Measurements from ENCODE around the gene PKD2L1. TPM values are rescaled to one million over a fixed set of nuclear protein-coding genes. Genes with fewer than 3 reads are reported as not detected.

The PKD2L1 gene
- total and polyA plus RNA-seq, 9 of the 15 experiments (the other 6 are each of a cell fraction or from before 2014, with no cell fraction given) = not detected

DNA sequence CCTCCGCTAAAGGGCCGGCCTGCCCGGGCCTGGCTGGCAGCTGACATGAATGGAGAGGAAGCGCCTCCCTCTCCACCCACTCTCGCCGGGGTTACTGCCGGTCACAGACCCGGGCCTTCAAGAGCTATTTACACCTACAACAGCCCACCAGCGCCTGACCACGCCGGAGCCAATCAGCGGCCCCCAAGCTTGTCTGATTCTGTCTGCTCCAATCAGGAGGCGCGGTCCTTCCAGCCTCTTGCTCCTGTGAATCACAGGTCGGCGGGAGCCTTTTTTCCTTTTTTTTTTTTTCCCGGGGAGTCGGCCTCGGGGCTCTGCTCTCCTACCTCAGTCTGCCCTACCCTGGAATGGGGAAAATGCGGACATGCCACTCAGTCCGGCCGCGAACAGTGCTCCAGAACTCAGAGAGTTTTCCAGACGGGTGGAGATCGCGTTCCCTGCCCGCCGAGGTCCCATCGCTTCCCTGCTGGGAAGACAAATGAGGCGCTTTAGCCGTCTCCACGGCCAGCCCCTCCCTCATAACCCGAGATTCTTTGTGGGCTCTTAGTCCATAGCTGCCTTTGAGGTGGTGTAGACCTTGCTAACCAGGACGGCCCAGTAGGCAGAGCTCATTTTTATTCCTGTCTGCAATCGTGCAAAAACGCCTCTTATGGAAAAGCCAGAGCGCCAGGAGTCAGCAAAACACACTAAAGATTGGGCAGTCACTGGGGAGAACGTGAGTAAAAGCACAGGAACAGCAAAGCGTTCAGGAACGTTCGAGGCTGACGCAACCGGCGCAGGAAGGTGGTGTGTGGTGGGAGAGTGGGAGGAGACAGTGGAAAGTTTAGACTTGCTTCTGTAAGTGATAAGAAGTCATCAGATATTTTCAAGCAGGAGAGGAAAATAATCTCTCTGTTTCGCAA lies 43.5 kb upstream of the PKD2L1 start (continued):
- TF ChIP-seq, protein P1, sequence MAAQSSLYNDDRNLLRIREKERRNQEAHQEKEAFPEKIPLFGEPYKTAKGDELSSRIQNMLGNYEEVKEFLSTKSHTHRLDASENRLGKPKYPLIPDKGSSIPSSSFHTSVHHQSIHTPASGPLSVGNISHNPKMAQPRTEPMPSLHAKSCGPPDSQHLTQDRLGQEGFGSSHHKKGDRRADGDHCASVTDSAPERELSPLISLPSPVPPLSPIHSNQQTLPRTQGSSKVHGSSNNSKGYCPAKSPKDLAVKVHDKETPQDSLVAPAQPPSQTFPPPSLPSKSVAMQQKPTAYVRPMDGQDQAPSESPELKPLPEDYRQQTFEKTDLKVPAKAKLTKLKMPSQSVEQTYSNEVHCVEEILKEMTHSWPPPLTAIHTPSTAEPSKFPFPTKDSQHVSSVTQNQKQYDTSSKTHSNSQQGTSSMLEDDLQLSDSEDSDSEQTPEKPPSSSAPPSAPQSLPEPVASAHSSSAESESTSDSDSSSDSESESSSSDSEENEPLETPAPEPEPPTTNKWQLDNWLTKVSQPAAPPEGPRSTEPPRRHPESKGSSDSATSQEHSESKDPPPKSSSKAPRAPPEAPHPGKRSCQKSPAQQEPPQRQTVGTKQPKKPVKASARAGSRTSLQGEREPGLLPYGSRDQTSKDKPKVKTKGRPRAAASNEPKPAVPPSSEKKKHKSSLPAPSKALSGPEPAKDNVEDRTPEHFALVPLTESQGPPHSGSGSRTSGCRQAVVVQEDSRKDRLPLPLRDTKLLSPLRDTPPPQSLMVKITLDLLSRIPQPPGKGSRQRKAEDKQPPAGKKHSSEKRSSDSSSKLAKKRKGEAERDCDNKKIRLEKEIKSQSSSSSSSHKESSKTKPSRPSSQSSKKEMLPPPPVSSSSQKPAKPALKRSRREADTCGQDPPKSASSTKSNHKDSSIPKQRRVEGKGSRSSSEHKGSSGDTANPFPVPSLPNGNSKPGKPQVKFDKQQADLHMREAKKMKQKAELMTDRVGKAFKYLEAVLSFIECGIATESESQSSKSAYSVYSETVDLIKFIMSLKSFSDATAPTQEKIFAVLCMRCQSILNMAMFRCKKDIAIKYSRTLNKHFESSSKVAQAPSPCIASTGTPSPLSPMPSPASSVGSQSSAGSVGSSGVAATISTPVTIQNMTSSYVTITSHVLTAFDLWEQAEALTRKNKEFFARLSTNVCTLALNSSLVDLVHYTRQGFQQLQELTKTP (IDR thresholded peaks at IDR 0.05; ENCODE audit: low read depth in 1 of 2, partially characterized antibody in 2 of 2) = peak; percentile 66 to 79
- TF ChIP-seq, protein P2, sequence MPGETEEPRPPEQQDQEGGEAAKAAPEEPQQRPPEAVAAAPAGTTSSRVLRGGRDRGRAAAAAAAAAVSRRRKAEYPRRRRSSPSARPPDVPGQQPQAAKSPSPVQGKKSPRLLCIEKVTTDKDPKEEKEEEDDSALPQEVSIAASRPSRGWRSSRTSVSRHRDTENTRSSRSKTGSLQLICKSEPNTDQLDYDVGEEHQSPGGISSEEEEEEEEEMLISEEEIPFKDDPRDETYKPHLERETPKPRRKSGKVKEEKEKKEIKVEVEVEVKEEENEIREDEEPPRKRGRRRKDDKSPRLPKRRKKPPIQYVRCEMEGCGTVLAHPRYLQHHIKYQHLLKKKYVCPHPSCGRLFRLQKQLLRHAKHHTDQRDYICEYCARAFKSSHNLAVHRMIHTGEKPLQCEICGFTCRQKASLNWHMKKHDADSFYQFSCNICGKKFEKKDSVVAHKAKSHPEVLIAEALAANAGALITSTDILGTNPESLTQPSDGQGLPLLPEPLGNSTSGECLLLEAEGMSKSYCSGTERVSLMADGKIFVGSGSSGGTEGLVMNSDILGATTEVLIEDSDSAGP (CRISPR knock-in tag; IDR thresholded peaks at IDR 0.05) = no peak
- TF ChIP-seq, protein P3, sequence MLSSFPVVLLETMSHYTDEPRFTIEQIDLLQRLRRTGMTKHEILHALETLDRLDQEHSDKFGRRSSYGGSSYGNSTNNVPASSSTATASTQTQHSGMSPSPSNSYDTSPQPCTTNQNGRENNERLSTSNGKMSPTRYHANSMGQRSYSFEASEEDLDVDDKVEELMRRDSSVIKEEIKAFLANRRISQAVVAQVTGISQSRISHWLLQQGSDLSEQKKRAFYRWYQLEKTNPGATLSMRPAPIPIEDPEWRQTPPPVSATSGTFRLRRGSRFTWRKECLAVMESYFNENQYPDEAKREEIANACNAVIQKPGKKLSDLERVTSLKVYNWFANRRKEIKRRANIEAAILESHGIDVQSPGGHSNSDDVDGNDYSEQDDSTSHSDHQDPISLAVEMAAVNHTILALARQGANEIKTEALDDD (IDR thresholded peaks at IDR 0.05) = 0 out of 2 replicates have a peak, but pooled peaks have one; percentile 17
- TF ChIP-seq ZNF507 (tag; conservative IDR thresholded peaks at IDR 0.05) (no peak), HDAC3 (IDR thresholded peaks at IDR 0.05; ENCODE audit: borderline replicate concordance, partially characterized antibody) (peak; percentile 60), PHTF2 (CRISPR knock-in tag; IDR thresholded peaks at IDR 0.05) (no peak), ESRRA (IDR thresholded peaks at IDR 0.05; ENCODE audit: borderline replicate concordance, low read depth) (no peak), RBM22 (IDR thresholded peaks at IDR 0.05; ENCODE audit: low read depth, low read length, poor library complexity, severe bottlenecking) (no peak), ZNF644 (tag; IDR thresholded peaks at IDR 0.05; ENCODE audit: low read depth) (no peak), MXI1 (IDR thresholded peaks at IDR 0.05; ENCODE audit: low read depth, low read length) (no peak), RBM39 (optimal IDR thresholded peaks at IDR 0.05; ENCODE audit: low read depth, low read length) (no peak)
- TF ChIP-seq, protein P4, sequence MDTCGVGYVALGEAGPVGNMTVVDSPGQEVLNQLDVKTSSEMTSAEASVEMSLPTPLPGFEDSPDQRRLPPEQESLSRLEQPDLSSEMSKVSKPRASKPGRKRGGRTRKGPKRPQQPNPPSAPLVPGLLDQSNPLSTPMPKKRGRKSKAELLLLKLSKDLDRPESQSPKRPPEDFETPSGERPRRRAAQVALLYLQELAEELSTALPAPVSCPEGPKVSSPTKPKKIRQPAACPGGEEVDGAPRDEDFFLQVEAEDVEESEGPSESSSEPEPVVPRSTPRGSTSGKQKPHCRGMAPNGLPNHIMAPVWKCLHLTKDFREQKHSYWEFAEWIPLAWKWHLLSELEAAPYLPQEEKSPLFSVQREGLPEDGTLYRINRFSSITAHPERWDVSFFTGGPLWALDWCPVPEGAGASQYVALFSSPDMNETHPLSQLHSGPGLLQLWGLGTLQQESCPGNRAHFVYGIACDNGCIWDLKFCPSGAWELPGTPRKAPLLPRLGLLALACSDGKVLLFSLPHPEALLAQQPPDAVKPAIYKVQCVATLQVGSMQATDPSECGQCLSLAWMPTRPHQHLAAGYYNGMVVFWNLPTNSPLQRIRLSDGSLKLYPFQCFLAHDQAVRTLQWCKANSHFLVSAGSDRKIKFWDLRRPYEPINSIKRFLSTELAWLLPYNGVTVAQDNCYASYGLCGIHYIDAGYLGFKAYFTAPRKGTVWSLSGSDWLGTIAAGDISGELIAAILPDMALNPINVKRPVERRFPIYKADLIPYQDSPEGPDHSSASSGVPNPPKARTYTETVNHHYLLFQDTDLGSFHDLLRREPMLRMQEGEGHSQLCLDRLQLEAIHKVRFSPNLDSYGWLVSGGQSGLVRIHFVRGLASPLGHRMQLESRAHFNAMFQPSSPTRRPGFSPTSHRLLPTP (IDR thresholded peaks at IDR 0.05; ENCODE audit: borderline replicate concordance, extremely low read depth, insufficient read length) = no peak
- TF ChIP-seq, protein P5, sequence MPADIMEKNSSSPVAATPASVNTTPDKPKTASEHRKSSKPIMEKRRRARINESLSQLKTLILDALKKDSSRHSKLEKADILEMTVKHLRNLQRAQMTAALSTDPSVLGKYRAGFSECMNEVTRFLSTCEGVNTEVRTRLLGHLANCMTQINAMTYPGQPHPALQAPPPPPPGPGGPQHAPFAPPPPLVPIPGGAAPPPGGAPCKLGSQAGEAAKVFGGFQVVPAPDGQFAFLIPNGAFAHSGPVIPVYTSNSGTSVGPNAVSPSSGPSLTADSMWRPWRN (IDR thresholded peaks at IDR 0.05; ENCODE audit: low read depth) = 0 out of 2 replicates have a peak, but pooled peaks have one; percentile 10
